Parathyroid adenoma (tissue), 2 donors: ENCODE results near the gene DGCR2.
"Not testable (repeated sequence)": the region's sequence is repeated elsewhere in the genome, so short reads cannot be mapped to it uniquely, and the experiment has no call there.

Source experiments
- H2AFZ ChIP-seq: fragments of 300-600 bp; sonication (generic); one replicate; pipeline ENCODE4 v1.7.0; 2017; ENCODE audit warnings: antibody characterized with exemption, mild to moderate bottlenecking
- H3K27ac ChIP-seq: fragments of 300-600 bp; sonication (generic); one replicate; pipeline ENCODE4 v1.7.0; 2017
- H3K27me3 ChIP-seq: fragments of 300-600 bp; sonication (generic); one replicate; pipeline ENCODE4 v1.7.0; 2017; ENCODE audit warnings: low read length; ENCODE audit not compliant: control insufficient read depth, insufficient read depth
- H3K36me3 ChIP-seq: fragments of 300-600 bp; sonication (generic); one replicate; pipeline ENCODE4 v1.7.0; 2017; ENCODE audit warnings: low read length; ENCODE audit not compliant: control insufficient read depth, insufficient read depth
- H3K4me1 ChIP-seq: fragments of 300-600 bp; sonication (generic); one replicate; pipeline ENCODE4 v1.7.0; 2017; ENCODE audit warnings: control low read depth
- H3K4me2 ChIP-seq: fragments of 300-600 bp; sonication (generic); one replicate; pipeline ENCODE4 v1.7.0; 2017; ENCODE audit warnings: low read length
- H3K4me3 ChIP-seq: fragments of 300-600 bp; sonication (generic); one replicate; pipeline ENCODE4 v1.7.0; 2017; ENCODE audit warnings: low read depth, low read length
- H3K79me2 ChIP-seq: fragments of 300-600 bp; sonication (generic); one replicate; pipeline ENCODE4 v1.7.0; 2017; ENCODE audit warnings: control low read depth
- H3K9ac ChIP-seq: fragments of 300-600 bp; sonication (generic); one replicate; pipeline ENCODE4 v1.7.0; 2017; ENCODE audit warnings: mild to moderate bottlenecking
- H3K9me3 ChIP-seq: fragments of 300-600 bp; sonication (generic); one replicate; pipeline ENCODE4 v1.7.0; 2017; ENCODE audit warnings: low read length; ENCODE audit not compliant: control insufficient read depth
- CTCF ChIP-seq: fragments of 300-600 bp; sonication (generic); IDR thresholded peaks from one replicate; pipeline ENCODE4 v1.7.0; 2017; ENCODE audit warnings: antibody characterized with exemption, mild to moderate bottlenecking
- donor health status: primary hyperparathyroidism.

The DGCR2 gene

DNA sequence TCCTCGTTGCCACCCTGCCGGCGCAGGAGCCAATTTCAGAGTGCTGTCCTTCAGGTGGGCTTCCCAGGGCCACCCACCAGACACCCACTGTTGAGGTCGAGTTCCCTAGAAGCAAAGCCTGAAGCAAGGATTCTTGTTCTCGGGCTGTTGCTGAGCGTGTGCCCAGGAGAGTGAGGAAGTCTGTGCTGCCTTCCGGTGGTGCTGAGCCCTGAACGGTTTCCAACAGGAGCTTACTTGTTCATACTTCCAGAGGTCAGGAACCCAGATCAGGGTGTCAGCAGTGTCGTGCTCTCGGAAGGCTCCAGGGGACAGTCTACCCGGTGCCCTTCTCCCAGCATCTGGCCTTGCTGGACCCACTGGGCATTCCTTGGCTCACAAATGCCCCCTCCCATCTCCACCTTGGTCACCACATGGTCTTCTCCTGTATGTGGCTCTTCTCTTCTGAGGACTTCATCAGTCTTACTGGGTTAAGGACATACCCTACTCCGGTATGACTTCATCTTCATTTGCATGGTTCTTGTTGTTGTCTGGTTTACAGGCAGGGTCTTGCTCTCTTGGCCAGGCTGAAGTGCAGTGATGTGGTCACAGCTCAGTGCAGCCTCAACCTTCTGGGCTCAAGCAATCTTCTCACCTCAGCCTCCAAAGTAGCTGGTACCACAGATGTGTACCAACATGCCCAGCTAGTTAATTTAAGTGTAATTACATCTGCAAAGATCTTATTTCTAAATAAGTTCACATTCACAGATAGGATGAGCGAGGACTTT, 45.1 kb upstream of the DGCR2 start:
- Histone ChIP-seq H2AFZ (no peak overlapping the region), H3K9ac (no peak overlapping the region), H3K36me3 (no peaks in the 10 kb centered on the region), H3K4me3 (no peak overlapping the region), H3K4me2 (no peak overlapping the region), H3K27me3 (peaks cover 5% of the 10 kb centered on the region), H3K9me3 (no peaks in the 10 kb centered on the region), H3K4me1 (peaks cover 5% of the 10 kb centered on the region), H3K27ac (no peak overlapping the region), H3K79me2 (no peaks in the 10 kb centered on the region)
- TF ChIP-seq CTCF = no peak

- no peak for TF ChIP-seq CTCF
- no peaks in the 10 kb centered on the region for H3K36me3 ChIP-seq
- no peak overlapping the region for H3K4me3 ChIP-seq
- H3K27ac ChIP-seq = no peak overlapping the region
- H3K9me3 ChIP-seq = no peaks in the 10 kb centered on the region
- no peak overlapping the region for H3K9ac ChIP-seq
- no peaks in the 10 kb centered on the region for H3K79me2 ChIP-seq
- peaks cover 5% of the 10 kb centered on the region for H3K27me3 ChIP-seq
- peaks cover 5% of the 10 kb centered on the region for H3K4me1 ChIP-seq
- H3K4me2 ChIP-seq = no peak overlapping the region
- H2AFZ ChIP-seq = no peak overlapping the region
Measured at GRCh38 chr22:19166421-19166820, 44.2 kb upstream of the DGCR2 start.

DNA sequence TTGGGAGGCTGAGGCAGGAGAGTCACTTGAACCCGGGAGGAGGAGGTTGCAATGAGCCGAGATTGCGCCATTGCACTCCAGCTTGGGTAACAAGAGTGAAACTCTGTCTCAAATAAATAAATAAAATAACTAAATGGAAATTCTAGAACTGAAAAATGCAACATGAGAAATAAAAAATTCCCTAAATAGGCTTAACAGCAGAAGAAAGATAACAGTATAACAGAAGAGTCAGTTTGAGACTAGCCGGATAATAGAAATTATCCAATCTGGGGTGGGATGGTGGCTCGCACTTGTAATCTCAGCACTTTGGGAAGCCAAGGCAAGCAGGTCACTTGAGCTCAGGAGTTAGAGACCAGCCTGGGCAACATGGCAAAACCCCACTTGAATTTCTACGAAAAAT, 42.2 kb upstream of the DGCR2 start:
- Histone ChIP-seq H3K27me3 (peaks cover 5% of the 10 kb centered on the region), H3K4me3 (no peak overlapping the region), H3K27ac (no peak overlapping the region), H3K4me2 (no peak overlapping the region), H3K9me3 (no peaks in the 10 kb centered on the region), H3K9ac (no peak overlapping the region), H2AFZ (no peak overlapping the region), H3K79me2 (no peaks in the 10 kb centered on the region), H3K4me1 (no peaks in the 10 kb centered on the region), H3K36me3 (no peaks in the 10 kb centered on the region)
- no peak for TF ChIP-seq CTCF

- H3K4me2 ChIP-seq, H3K27me3 ChIP-seq, H3K9ac ChIP-seq, H3K27ac ChIP-seq, H2AFZ ChIP-seq, H3K36me3 ChIP-seq, H3K79me2 ChIP-seq, H3K4me1 ChIP-seq, H3K9me3 ChIP-seq, H3K4me3 ChIP-seq: not testable (repeated sequence)
Measured at GRCh38 chr22:19158649-19159048, 36.4 kb upstream of the DGCR2 start.

GRCh38 chr22:19156109-19156508, 33.9 kb upstream of the DGCR2 start:
- H3K9me3 ChIP-seq, H3K27ac ChIP-seq, H2AFZ ChIP-seq, H3K4me1 ChIP-seq, H3K4me3 ChIP-seq, H3K27me3 ChIP-seq, H3K79me2 ChIP-seq, H3K9ac ChIP-seq, H3K4me2 ChIP-seq, H3K36me3 ChIP-seq: not testable (repeated sequence)
